HG03460 (cell line): Measurements from ENCODE around the gene KREMEN1.

Source experiments
- ATAC-seq: cut with Tn5 transposase; IDR thresholded peaks from one replicate; pipeline ENCODE4 v1.9.1; 2021; ENCODE audit not compliant: unreplicated experiment

KREMEN1 gene

DNA sequence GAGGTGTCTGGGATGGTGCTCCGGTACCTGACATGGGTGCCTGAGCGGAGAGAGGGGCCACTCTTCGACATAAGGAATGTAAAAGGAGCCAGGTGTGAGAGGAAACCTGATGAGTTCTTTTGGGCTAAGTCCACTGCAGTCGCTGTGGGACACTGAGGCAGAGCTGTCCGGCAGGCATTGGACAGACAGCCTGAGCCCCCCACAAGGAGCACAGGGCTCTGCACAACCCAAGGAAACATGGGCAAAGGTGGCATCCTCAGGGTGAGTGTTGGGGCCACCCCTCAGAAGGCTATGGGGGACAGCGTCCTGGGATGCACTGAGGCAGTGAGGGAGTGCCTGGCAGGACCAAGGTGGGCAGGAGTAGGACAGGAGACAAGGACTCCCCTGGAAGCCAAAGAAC, 75.2 kb downstream of the KREMEN1 start:
- no peak for ATAC-seq

DNA sequence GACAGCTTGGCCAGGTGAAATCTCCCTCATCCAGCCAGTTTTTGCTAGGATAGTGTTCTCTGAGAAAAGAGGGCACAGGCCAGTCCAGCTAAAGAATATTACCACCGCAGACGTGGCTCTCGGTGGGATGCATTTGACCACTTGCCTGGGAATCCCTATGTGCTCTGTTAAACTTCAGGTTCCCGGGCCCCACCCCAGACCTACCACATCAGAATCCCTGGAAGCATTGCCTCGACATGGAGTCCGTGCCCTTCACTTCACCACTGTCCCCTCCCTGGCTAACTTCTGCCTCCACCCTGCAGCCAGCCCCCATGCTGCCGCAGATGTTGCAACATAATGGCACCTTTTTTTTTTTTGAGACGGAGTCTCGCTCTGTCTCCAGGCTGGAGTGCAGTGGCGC, 76.0 kb downstream of the KREMEN1 start:
- no peak for ATAC-seq

DNA sequence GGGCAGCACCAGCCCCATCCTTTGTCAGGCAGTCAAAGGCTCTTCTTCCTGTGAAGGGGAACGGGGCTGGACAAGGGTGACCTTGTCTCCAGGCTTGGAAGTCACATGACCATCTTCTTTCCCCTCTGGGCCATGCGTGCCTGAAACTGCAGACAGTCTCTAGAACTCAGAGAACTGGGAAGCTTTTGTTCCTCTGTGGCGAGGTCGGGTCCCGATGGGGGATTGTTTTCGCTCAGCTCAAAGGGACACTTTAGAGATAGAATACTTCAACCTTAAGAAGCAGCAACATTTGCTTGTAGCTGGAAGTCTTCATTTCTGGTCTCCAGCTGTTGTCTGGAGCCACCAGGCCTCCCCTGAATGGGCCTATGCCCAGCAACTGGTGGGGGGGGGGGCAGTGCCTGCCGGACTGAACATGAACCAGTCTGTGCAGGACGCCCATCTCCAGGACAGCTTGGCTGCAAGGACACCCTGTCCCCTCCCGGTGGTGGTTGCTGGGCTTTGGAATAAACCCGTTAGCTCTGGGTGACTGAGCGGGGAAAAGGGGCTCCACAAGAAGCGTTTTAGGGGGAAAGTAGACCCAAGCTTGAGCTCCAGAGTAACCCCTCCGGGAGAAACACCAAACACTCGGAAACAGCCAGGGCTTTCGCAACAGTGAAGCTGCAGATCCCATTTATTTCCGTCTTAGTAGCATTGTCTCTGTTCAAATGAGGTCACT, 77.2 kb downstream of the KREMEN1 start:
- ATAC-seq, result no peak

DNA sequence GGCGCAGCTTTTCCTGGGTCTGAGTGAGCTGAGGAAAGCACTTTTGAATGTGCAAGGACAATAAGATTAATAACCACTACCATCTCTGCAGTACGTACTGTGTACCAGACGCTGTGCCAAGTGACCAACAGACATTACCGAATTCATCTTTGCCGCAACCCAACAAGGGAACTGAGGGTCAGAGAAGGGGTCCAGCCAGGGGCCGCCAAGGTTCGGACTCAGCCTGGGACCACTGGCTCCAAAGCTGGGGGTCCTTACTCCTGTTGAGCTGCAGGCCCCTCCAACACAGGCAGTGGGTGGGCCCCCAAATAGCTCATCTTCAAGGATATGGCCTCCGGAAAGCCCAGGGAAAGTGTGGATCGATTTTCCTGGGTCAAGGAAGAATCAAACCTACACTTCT, 77.9 kb downstream of the KREMEN1 start:
- no peak for ATAC-seq

DNA sequence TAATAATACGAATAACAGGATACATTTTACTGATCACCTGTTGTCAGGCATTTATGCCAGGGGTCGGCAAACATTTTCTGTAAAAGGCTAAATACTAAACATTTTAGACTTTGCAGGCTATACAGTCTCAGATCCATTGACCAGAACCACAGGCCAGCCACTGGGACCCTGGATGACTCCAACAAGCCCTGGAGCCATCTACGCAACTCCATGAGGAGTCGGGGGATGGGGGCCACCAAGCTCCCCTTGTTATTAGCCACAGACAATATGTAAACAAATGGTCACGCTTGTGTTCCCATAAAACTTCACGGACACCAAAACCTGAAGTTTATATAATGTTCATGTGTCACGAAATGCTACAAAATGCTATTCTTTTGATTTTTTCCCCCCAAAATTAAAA, 78.5 kb downstream of the KREMEN1 start:
- no peak for ATAC-seq

DNA sequence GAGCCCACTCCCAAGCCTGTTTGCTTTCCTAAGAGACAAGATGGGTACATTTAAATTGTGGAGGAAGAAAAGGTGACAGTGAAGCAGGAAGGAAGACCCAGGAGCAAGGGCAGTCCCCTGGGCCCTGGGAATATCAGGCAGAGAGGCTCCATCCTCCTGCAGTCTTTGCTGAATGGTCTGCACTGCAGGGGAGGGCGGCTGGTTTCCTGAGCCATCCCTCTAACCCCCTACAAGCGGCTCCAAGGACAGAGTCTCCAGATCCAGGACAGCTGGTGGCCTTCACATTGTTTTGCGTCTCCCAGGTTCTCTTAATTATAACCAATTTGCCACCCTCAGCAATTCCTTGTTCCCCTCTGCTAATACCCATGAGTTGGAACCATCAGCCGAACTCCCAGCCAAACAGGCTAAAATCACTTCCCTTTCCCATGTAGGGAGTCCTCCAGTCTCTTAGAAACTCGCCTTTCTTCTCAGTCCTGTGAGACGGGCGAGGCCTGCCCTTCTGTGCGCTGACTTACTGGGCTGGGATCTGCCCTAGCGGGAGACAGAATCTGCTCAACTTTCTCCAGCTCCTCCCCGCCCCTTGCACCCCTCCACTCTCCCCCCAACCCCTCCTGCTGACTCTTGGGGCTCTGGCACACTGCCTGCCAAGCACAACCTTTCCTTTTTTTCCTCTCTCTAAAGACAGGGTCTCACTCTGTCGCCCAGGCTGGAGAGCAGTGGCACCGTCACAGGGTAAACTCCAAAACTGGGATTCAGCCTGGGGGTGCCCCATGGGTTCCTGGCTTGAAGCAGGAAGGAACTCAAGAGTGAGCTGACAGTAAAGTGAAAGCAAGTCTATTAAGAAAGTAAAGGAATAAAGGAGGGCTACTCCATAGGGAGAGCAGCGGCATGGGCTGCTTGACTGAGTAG, 79.5 kb downstream of the KREMEN1 start:
- no peak for ATAC-seq

DNA sequence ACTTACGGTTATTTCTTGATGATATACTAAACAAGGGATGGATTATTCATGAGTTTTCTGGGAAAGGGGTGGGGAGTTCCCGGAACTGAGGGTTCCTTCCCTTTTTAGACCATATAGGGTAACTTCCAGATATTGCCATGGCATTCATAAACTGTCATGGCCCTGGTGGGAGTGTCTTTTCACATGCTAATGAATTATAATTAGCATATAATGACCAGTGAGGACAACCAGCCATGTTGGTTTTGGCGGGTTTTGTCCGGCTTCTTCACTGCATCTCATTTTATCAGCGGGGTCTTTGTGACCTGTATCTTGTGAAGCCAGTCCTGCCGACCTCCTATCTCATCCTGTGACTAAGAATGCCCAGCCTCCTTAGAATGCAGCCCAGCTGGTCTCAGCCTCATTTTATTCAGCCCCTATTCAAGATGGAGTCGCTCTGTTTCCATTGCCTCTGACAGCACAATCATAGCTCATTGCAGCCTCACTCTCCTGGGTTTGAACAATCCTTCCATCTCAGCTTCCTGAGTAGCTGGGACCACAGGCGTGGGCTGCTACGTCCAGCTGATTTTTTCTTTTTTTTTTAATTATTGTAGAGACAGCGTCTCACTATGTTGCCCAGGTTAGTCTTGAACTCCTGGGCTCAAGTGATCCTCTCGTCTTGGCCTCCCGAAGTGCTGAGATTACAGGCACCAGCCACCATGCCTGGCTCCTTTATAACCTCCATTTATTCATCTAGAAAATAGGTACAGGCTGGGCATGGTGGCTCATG, 80.3 kb downstream of the KREMEN1 start:
- ATAC-seq, result no peak

DNA sequence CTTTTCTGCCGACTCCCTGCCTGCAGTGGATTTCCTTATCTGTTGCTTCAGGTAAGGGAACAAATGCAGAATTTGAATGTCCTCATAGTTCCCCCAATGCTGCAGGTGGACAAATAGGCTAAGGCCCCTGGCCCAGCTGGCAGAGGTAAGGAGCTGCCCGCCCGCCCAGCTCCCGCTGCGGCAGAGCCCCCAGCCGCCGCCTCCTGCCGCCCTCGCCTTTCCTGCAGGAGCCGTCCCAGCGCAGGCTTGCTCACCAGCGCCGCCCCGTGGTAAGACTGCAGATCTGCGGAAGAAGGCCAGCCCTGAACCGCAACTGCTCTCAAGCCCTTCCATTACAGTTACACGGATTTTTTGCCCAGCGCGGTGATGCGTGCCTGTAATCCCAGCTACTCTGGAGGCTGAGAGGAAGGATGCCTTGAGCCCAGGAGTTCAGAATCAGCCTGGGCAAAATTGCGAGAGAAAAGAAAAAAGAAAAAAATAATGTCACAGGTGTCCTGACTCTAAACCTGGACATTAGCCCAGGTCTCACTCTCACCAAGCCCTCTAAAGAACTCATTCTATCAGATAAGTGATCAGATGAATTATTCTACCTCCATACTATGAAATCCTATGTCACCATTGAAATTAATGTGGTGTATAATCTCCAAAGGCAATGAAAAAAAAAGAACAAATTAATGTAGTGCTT, 81.7 kb downstream of the KREMEN1 start:
- no peak for ATAC-seq

DNA sequence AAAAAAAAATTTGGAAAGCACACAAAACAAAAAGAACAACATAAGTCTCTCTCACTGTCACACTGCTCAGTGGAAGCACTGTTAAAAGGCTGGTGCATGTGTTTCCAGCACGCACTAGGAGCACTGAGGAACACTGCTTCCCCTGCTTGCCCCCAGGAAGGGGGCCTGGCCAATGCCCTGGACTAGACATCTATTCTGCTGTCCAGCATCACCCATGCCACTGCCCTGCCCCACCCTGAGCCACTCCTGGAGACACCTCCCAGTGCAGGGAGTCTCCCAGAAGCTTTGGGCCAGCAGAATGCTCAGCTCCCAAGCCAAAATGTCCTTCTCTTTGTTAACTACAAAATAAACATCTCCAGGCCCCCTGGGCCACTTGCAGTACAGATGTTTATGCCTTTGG, 83.1 kb downstream of the KREMEN1 start:
- no peak for ATAC-seq

DNA sequence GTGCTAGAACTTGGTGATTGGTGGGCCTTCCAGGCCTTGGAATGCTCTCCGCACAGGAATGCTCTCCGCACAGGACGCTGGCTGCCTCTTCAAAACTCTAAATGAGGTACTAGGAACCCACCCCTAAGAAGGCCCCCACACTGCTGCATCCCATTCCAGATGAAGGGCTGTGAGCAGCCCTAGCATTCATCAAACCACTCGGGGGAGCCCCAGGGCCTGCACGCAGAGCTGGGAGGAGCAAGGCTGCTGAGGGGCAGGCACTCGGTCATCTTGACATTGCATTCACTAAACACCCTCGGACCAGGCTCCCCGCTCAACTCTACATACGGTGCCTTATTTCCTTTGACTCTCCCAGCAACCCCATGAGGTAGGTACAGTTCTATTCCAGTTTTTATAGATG, 83.7 kb downstream of the KREMEN1 start:
- ATAC-seq, result no peak

DNA sequence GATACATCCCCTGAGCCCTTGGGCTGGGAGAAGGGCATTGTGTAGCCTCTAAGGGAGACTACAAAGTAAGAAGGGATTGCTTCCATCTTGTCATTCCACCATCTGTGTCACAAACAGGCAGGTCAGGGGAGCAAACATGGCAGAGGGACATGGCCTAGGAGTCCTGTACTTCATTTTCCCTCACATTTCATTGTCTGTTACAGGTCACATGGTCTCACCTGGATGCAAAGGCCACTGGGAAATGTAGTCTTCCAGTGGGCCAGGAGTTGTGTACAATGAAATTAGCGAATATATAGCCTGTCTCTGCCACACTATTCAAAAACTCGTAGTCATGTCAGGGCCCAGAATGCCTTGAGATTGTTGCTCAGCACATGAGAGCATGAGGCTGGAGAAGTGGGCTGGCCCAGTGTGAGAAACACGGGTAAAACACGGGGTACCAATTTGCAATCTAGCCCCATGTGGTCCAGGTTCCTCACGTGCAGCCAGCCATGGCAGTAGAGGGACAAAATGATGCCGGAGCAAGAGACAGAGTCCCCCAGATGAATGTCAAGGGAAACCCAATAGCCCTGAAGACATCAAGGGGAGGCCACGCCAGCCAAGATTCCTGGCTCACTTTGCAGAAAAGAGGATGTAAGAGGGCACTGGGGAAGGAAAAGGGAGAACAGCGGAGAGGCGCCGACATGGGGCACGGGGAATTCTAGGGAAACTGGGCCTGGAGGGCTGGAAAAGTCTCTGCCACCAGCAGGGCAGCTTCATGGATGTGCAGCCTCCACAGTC, 85.1 kb downstream of the KREMEN1 start:
- ATAC-seq, result no peak

DNA sequence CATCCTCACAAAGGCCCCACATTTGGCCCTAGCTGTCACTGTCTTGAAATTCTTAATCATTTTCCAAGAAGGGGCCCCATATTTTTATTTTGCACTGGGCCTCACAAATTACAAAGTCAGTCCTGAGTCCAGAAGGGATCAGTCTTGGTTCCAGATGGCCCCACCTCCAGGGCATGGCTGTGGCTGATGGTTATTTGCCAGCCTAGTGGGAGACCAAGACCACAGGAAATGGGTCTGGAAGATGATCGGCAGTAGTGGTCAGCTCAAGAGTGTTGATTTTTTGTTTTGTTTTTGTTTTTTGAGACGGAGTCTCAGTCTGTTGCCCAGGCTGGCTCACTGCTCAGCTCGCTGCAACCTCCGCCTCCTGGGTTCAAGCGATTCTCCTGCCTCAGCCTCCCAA, 85.7 kb downstream of the KREMEN1 start:
- no peak for ATAC-seq

DNA sequence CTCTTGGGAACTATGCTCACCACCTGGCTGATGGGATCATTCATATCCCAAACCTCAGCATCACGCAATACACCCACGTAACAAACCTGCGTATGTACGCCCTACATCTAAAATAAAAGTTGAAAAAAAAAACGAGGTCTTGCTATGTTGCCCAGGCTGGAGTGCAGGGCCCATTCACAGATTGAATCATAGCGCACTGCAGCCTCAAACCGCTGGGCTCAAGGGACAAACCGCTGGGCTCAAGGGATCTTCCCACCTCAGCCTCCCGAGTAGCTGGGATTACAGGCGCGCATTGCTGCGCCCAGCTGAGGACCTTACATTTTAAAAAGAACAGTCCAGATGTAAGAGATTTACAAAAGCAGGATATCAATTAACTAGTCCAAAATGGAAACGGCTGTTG, 91.0 kb downstream of the KREMEN1 start:
- no peak for ATAC-seq

DNA sequence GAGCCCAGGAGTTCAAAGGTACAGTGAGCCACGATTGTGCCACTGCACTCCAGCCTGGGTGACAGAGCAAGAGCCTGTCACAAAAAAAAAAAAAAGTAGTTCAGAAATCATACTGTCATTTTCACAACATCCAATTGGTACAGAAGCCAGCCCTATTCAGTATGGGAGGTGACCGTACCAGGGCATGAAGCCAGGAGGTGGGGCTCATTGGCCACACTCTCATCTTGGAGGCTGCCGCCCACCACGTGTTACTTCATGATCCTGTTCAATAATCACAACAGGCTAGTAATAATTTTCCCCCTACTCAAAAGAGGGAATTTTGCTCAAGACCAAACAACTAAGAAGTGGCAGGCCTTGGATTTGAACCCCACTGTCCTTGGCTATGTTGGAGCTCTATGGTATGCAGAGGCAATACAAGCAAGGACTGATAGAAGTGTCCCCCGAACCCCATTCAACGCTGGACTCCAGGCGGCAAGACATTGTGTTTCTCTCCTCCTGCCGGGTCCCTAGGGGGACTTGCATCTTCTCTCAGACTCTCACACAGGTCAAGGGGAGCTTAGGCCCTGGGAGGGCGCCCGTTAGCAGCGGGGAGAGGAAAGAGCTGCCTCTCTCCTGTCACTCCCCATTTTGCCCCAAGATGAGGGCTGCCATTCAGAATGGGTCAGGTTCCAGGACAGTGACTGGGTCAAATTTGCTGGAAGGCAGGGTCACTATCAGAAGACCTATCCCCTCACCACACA, 92.7 kb downstream of the KREMEN1 start:
- no peak for ATAC-seq

DNA sequence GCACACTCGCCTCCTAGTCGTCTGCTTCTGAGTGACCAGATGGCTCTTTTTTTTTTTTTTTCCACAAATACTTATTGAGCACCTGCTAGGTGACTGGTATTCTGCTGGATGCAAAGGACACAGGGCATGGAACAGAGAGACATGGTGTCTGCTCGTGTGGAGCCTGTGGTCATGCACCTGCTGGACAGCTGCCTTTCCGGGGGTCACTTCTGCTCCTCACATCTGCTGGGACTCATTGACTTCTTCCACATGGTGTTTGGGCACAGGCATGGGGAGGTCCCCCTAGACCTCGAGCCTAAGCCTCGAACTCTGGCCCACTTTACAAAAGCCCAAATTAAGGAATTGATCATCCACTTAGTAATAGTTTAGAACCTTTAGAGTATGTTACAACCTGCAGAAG, 93.3 kb downstream of the KREMEN1 start:
- ATAC-seq, result no peak

DNA sequence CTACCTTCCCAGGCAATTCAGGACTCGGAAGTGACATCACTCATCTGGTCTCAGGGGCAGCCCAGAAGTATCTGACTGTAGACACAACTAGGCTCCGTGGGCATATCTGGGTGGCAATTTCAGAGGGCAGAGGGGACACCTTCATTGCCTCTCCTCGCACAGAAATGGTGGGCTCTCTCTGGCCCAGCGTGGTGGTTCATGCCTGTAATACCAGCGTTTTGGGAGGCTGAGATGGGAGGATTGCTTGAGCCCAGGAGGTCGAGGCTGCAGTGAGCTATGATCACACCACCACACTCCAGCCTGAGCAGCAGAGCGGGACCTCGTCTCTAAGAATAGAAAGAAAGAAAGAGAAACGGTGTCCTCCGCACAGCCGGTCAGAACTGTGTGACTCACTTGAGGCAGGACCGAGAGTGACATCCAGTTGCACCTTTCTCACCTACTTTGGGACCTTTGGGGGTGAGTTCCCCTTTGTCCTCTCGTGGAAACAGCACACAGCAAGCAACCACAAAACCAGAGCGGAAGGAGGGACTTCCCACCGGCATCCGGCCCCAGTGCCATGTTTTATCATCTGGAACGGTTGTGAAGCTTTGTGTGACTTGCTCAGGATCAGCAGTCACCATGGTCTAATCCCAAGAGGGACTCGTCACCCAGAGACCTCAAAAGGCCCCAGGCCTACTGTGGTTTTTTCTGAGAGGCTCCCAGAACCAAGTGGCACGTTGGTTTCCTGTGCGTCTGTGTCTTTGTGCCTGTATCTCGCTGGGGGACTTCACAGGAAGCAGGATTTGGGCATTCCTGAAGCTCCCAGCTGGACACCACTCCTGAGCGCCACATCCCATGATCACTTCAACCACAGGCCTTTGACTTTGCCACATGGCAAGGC, 94.4 kb downstream of the KREMEN1 start:
- ATAC-seq, result peak; percentile 89

DNA sequence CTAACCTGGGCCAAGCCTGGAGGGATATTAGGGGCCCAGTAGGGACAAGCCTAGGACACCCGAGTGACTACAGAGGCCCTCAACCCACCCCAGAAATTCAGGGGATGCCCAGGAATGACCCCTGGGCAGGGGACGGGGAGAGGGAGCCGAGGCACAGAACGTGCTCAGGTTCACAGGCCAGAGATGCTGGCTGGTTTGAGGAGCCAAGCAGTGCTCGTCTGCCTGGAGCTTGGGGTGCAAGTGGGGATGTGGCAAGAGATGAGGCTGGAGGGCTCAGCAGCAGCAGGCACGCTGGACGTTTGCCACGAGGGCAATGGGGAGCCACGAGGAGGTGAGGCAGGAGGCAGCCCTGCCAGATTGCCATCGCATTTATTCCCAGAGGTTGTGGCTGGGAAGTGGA, 98.9 kb downstream of the KREMEN1 start:
- no peak for ATAC-seq

DNA sequence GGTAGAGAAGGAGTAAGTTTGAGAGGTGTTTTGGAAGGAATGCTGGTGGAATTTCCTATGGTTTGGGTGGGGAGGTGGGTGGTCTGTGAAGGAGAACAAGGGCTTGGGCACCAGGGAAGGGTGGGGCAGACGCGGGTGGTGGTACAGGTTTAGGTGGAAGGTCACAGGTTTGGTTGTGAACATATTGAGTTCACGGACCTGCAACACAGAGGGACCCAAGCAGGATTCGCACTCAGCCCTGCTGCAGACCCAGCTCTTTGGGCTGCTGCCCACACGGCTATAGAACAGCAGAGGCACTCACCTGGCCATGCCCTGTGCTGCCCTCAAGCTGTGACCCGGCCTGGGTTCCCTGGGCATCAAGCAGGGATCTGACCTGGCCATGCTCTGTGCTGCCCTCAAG, 99.4 kb downstream of the KREMEN1 start:
- no peak for ATAC-seq
